Neural progenitor cell (in vitro differentiated cells): Measurements from ENCODE around the gene RGS9.

Source experiments
- CTCF ChIP-seq: fragments of 200-600 bp; sonication (generic); IDR thresholded peaks from 2 replicates; pipeline ENCODE4 v1.5.1; 2017; ENCODE audit warnings: antibody characterized with exemption, mild to moderate bottlenecking
- EZH2 ChIP-seq: fragments of 200-600 bp; sonication (generic); IDR thresholded peaks from 2 replicates; pipeline ENCODE4 v1.6.1; 2017; ENCODE audit warnings: antibody characterized with exemption, mild to moderate bottlenecking, moderate library complexity
- EZH2phosphoT487 ChIP-seq: fragments of 200-600 bp; sonication (generic); IDR thresholded peaks from 2 replicates; pipeline ENCODE4 v1.6.1; 2017; ENCODE audit warnings: antibody characterized with exemption

GRCh38 chr17:65169691-65170090, 32.5 kb downstream of the RGS9 start:
- TF ChIP-seq EZH2, result no peak
- no peak for TF ChIP-seq CTCF
- TF ChIP-seq EZH2phosphoT487, result no peak
